ENCODE measurements around the gene DCST2. TPM values are rescaled to one million over a fixed set of nuclear protein-coding genes. Genes with fewer than 3 reads are reported as not detected.
A peak's percentile ranks its signal among the peaks of the same experiment; 100 is the strongest.

Gene DCST2
- total and polyA plus RNA-seq, 9 of the 15 experiments (the other 6 are each of a cell fraction or from before 2014, with no cell fraction given): 0.09 to 0.49 (median 0.11) TPM; not detected in 3

DNA sequence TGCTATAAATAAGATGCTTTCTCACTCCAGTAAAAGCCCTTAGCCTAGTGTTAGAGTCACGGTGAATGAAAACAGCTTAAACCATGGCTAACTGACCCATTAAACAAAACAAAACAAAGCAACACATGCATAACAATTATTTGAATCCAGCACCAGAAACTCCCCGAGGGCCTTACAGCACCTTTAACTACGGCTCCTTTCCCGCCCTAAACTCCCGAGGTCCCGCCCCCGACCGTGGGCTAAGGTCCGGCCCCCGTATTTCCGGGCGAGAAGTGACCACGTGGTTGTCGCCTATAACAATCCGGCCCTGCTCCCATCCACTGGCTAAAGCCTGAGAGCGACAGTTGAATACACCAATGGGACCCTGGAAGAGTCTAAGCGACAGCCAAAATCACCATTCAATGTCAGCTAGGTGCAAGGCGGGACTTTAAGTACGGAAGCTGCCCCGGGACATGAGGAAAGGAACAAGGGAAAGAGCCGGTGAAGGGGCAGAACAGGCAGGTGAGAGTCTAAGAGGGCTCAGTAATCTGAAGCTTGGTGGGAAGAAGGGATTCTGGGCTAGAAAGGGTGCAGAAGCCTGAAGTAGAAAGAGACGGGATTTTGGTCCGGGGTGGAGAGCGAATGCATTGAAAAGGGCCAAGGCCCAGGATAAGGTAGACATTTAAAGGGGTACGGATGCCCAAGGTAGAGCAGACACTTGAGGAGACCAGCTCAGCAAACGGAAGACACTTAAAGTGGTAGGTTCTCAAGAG is 50.5 kb downstream of the DCST2 start, which contains the start of gene FLAD1:
FLAD1 (plus strand) TSS at position 448 of the 752 bp plus-strand sequence. CDS start 351 bp downstream, outside the sequence.
- ATAC-seq (peak; percentile 98), DNase-seq (ENCODE audit: extremely low read depth in 1 of 4, low spot score in 3 of 4) (peak; percentile 95 to 99 (median 97)), FAIRE-seq (peak; percentile 96)
- Histone ChIP-seq H3K9ac (ENCODE audit: insufficient read depth in 1 of 2, low read depth in 2 of 2, low read length in 2 of 2) (peak within 1 kb of the TSS; percentile 83 to 93), H3K4me2 (ENCODE audit: insufficient read depth, low read length) (peak within 1 kb of the TSS; percentile 85), H4K20me1 (replicated peaks; ENCODE audit: control insufficient read depth, insufficient read depth, low read length) (no peaks in the 10 kb centered on the region), H3K9me1 (ENCODE audit: control insufficient read depth, insufficient read depth, low read length) (no peaks in the 10 kb centered on the region), H2AFZ (ENCODE audit: low read depth, low read length) (peak within 1 kb of the TSS; percentile 88), H3K4me3 (peak within 1 kb of the TSS; percentile 60), H3K36me3 (ENCODE audit: control insufficient read depth, insufficient read depth, low read length) (peaks cover 44% of the 10 kb centered on the region), H3K27me3 (ENCODE audit: control insufficient read depth in 2 of 2, insufficient read depth in 2 of 2, low read length in 2 of 2) (no peaks in the 10 kb centered on the region), H3K27ac (ENCODE audit: extremely low read depth, low read depth, low read length) (peak within 1 kb of the TSS; percentile 85), H3K4me1 (replicated peaks in 1 of 2; ENCODE audit: control insufficient read depth in 2 of 2, insufficient read depth in 2 of 2, low read length in 2 of 2) (peaks cover 5 to 27% of the 10 kb centered on the region in 2 experiments; a peak in 4 of 5 replicates), H3K79me2 (ENCODE audit: control insufficient read depth, insufficient read depth, low read length) (peaks cover 73% of the 10 kb centered on the region), H3K9me3 (replicated peaks; ENCODE audit: control insufficient read depth, insufficient read depth, low read depth, low read length) (no peaks in the 10 kb centered on the region)
- BruUV-seq (replicated peaks): no TSS peak
- intact Hi-C loops (cut with micrococcal nuclease): no loop called here
- in situ Hi-C loops (cut with MboI): no loop called here
- ChIA-PET POLR2A (interaction anchor here (0.5 to 4.7 kb wide), 12 partner anchors 11 to 1608 kb away, joined by 3 to 80 read pairs (median 4); partner anchors contain the start of genes CKS1B, DPM3, LENEP and PBXIP1), CTCF (ENCODE audit: low intra/inter-chr PET ratio) (interaction anchor here (1.0 kb wide), 1 partner anchor 17 kb away, joined by 3 read pairs; no protein-coding TSS in a partner anchor)
- WGBS (ENCODE audit: insufficient coverage, low coverage, missing lambda C conversion rate): 0% methylated on average over 26 of the region's 26 CpGs
- TF ChIP-seq ZNF57 (CRISPR knock-in tag; IDR thresholded peaks at IDR 0.05) (0 out of 2 replicates have a peak, but pooled peaks have one; percentile 48), SAFB2 (IDR thresholded peaks at IDR 0.05; ENCODE audit: borderline replicate concordance, low read depth, low read length, severe bottlenecking) (no peak), CTBP1 (IDR thresholded peaks at IDR 0.05; ENCODE audit: borderline replicate concordance) (peak; percentile 25; the same call in 1 of the 2 replicates), ZNF274 (IDR thresholded peaks at IDR 0.05; ENCODE audit: borderline replicate concordance, low read depth, low read length) (no peak), NR3C1 (CRISPR knock-in tag; IDR thresholded peaks at IDR 0.05) (no peak), L3MBTL2 (IDR thresholded peaks at IDR 0.05) (peak; percentile 97), PURB (CRISPR knock-in tag; IDR thresholded peaks at IDR 0.05; ENCODE audit: low read depth) (no peak), MECOM (CRISPR knock-in tag; IDR thresholded peaks at IDR 0.05) (no peak), SMARCE1 (IDR thresholded peaks at IDR 0.05) (no peak), POU5F1 (IDR thresholded peaks at IDR 0.05; ENCODE audit: borderline replicate concordance, low read depth, low read length, partially characterized antibody) (peak; percentile 20), NCOA1 (IDR thresholded peaks at IDR 0.05; ENCODE audit: low read depth) (no peak; the same call in 1 of the 2 replicates), LCOR (CRISPR knock-in tag; IDR thresholded peaks at IDR 0.05) (peak; percentile 72; the same call in 1 of the 2 replicates), SIN3A (IDR thresholded peaks at IDR 0.05; ENCODE audit: borderline replicate concordance in 2 of 2, control insufficient read depth in 1 of 2, low read depth in 2 of 2, low read length in 2 of 2) (peak; percentile 74 to 92; a peak in 3 of 4 replicates), NKRF (IDR thresholded peaks at IDR 0.05; ENCODE audit: borderline replicate concordance) (peak; percentile 99), SREBF1 (IDR thresholded peaks at IDR 0.05; ENCODE audit: borderline replicate concordance, low read depth, low read length) (no peak)
- TF ChIP-seq, protein P1, sequence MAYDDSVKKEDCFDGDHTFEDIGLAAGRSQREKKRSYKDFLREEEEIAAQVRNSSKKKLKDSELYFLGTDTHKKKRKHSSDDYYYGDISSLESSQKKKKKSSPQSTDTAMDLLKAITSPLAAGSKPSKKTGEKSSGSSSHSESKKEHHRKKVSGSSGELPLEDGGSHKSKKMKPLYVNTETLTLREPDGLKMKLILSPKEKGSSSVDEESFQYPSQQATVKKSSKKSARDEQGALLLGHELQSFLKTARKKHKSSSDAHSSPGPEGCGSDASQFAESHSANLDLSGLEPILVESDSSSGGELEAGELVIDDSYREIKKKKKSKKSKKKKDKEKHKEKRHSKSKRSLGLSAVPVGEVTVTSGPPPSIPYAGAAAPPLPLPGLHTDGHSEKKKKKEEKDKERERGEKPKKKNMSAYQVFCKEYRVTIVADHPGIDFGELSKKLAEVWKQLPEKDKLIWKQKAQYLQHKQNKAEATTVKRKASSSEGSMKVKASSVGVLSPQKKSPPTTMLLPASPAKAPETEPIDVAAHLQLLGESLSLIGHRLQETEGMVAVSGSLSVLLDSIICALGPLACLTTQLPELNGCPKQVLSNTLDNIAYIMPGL (CRISPR knock-in tag; IDR thresholded peaks at IDR 0.05): no peak
- TF ChIP-seq, protein P2, sequence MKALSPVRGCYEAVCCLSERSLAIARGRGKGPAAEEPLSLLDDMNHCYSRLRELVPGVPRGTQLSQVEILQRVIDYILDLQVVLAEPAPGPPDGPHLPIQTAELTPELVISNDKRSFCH (CRISPR knock-in tag; IDR thresholded peaks at IDR 0.05): no peak
- TF ChIP-seq, protein P2 (tag; IDR thresholded peaks at IDR 0.05): no peak

Measured in K562 (cell line).